Right atrium auricular region (tissue), 2 donors: ENCODE data around the gene LCN9. TPM values are rescaled to one million over a fixed set of nuclear protein-coding genes. Genes with fewer than 3 reads are reported as not detected.

ENCODE experiments used
- DNase-seq: peaks from one replicate; pipeline ENCODE4 v3.0.0-alpha.2; 2019; ENCODE audit warnings: low spot score
- H3K27ac ChIP-seq, 2 donors: fragments of 200-600 bp; sonication (generic); 1 replicate in 1 of 2; 2 replicates in 1 of 2; pipeline ENCODE4 v1.5.1; 2016 to 2019
- H3K27me3 ChIP-seq, 2 donors: fragments of 200-600 bp; sonication (generic); one replicate each; pipeline versions ENCODE4 v1.5.1 to v1.6.0; 2017 to 2019
- H3K36me3 ChIP-seq: fragments of 200-600 bp; sonication (generic); one replicate; pipeline ENCODE4 v1.5.1; 2016
- H3K4me1 ChIP-seq, 2 donors: fragments of 200-600 bp; sonication (generic); one replicate each; pipeline versions ENCODE4 v1.5.1 to v1.6.0; 2017 to 2019
- H3K4me3 ChIP-seq, 2 donors: fragments of 200-600 bp; sonication (generic); 1 replicate in 1 of 2; 2 replicates in 1 of 2; pipeline ENCODE4 v1.5.1; 2017 to 2019; ENCODE audit warnings: mild to moderate bottlenecking in 1 of 2, moderate library complexity in 1 of 2
- H3K9me3 ChIP-seq, 2 donors: fragments of 200-600 bp; sonication (generic); one replicate each; pipeline ENCODE4 v1.5.1; 2019
- CTCF ChIP-seq, 2 donors: fragments of 200-600 bp; sonication (generic); IDR thresholded peaks; one replicate each; pipeline ENCODE4 v1.5.1; 2019; ENCODE audit warnings: antibody characterized with exemption in 2 of 2
- total RNA-seq, 2 donors: library from RNA; depleted of rRNA; stranded (reverse); fragments of >200 nt; gene quantifications; one replicate each; pipeline ENCODE4 v1.1.0, GENCODE V29; 2016

Gene LCN9
- total RNA-seq, 2 donors from 2014 or later, result not detected

- Histone ChIP-seq H3K4me3 (no peak overlapping the region), H3K27me3 (no peaks in the 10 kb centered on the region), H3K4me1 (peaks cover 0 to 15% of the 10 kb centered on the region in 2 donors), H3K9me3 (no peaks in the 10 kb centered on the region), H3K36me3 (no peaks in the 10 kb centered on the region), H3K27ac (no peak overlapping the region)
- TF ChIP-seq CTCF (IDR thresholded peaks at IDR 0.05), result no peak
- no peak for DNase-seq
Observed at GRCh38 chr9:135698236-135698635, 35.1 kb downstream of the LCN9 start.

- Histone ChIP-seq H3K4me3 (no peak overlapping the region), H3K27ac (no peak overlapping the region), H3K27me3 (no peaks in the 10 kb centered on the region), H3K4me1 (peaks cover 0 to 15% of the 10 kb centered on the region in 2 donors), H3K9me3 (no peaks in the 10 kb centered on the region), H3K36me3 (no peaks in the 10 kb centered on the region)
- no peak for DNase-seq
- TF ChIP-seq CTCF (IDR thresholded peaks at IDR 0.05), result no peak
Observed at GRCh38 chr9:135698767-135699166, 35.7 kb downstream of the LCN9 start.

- Histone ChIP-seq H3K4me3 (no peak within 1 kb of the TSS), H3K36me3 (no peaks in the 10 kb centered on the region), H3K27ac (no peak within 1 kb of the TSS), H3K27me3 (no peaks in the 10 kb centered on the region), H3K4me1 (peaks cover 0 to 15% of the 10 kb centered on the region in 2 donors), H3K9me3 (no peaks in the 10 kb centered on the region)
- no peak for TF ChIP-seq CTCF (IDR thresholded peaks at IDR 0.05)
- DNase-seq, result no peak
Observed at GRCh38 chr9:135699440-135699839, 36.3 kb downstream of the LCN9 start, which contains the start of gene SOHLH1. TSS of gene SOHLH1 (minus strand) at chr9:135699481. CDS start at chr9:135699467, 14 bp downstream.

DNA sequence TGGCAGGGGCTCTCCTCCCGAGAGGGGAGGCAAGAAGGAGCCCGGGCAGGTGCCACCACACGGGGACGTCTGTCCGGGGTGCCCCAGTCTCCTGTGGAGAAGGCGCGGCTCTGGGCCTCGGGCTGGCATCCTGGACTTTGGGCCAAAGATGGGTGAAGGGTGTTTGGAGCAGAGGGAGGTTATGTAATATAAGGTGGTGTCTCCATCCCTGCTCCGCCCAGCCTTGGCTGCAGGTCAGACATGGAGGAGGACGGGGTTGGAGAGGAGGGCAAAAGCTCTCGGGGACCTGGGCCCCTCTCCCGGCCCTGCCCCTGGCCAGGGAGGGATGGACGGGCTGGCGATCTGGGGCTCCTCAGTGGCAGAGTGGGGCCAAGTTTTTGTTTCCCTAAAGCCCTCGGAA lies 37.4 kb downstream of the LCN9 start:
- no peak overlapping the region for H3K27ac ChIP-seq
- peaks cover 0 to 15% of the 10 kb centered on the region in 2 donors for H3K4me1 ChIP-seq
- H3K9me3 ChIP-seq, result no peaks in the 10 kb centered on the region
- H3K36me3 ChIP-seq, result no peaks in the 10 kb centered on the region
- H3K27me3 ChIP-seq, result no peaks in the 10 kb centered on the region
- TF ChIP-seq CTCF (IDR thresholded peaks at IDR 0.05), result no peak
- no peak for DNase-seq
- H3K4me3 ChIP-seq, result no peak overlapping the region

GRCh38 chr9:135701067-135701958 lies 38.2 kb downstream of the LCN9 start:
- TF ChIP-seq CTCF (IDR thresholded peaks at IDR 0.05), result no peak
- Histone ChIP-seq H3K27me3 (no peaks in the 10 kb centered on the region), H3K4me3 (peak overlapping the region in 1 of 2 donors; percentile 29)

More at GRCh38 chr9:135701067-135701958, 38.2 kb downstream of the LCN9 start:
- Histone ChIP-seq H3K36me3 (no peaks in the 10 kb centered on the region), H3K4me1 (peaks cover 0 to 15% of the 10 kb centered on the region in 2 donors), H3K27ac (no peak overlapping the region), H3K9me3 (no peaks in the 10 kb centered on the region)
- DNase-seq, result no peak
